Measurements from ENCODE around the gene MYH6.

The MYH6 gene

GRCh38 chr14:23351681-23352505 lies 56.2 kb downstream of the MYH6 start:
- peak overlapping the region; percentile 71 for H3K9ac ChIP-seq (ENCODE audit: low read length)
- H2BK12ac ChIP-seq (ENCODE audit: low read length in 2 of 2) = peak overlapping the region in 1 of 2 experiments; percentile 21
- peaks cover 0 to 10% of the 10 kb centered on the region in 2 experiments for H3K27me3 ChIP-seq (ENCODE audit: control insufficient read depth in 1 of 2, insufficient read depth in 1 of 2, low read length in 2 of 2)
- peaks cover 5% of the 10 kb centered on the region for H3K79me1 ChIP-seq (replicated peaks; ENCODE audit: low read length, poor library complexity, severe bottlenecking)
- H3K27ac ChIP-seq (ENCODE audit: low read length, poor library complexity, severe bottlenecking) = no peak overlapping the region
- H3K14ac ChIP-seq (ENCODE audit: low read length in 2 of 2) = peak overlapping the region in 1 of 2 experiments; percentile 35
- H4K8ac ChIP-seq (ENCODE audit: low read length) = peak overlapping the region; percentile 53
- DNase-seq = no peak
- H3K23ac ChIP-seq (ENCODE audit: low read length in 2 of 2) = peak overlapping the region in 1 of 2 experiments; percentile 78
- H3K9me3 ChIP-seq (ENCODE audit: control insufficient read depth, low read length) = no peaks in the 10 kb centered on the region
- peaks cover 10 to 31% of the 10 kb centered on the region in 2 experiments for H3K36me3 ChIP-seq (ENCODE audit: control insufficient read depth in 1 of 2, insufficient read depth in 2 of 2, low read depth in 1 of 2, low read length in 2 of 2)
- no peak overlapping the region for H2BK5ac ChIP-seq (ENCODE audit: low read depth, low read length, poor library complexity, severe bottlenecking)
- peak overlapping the region; percentile 29 to 54 for H3K4ac ChIP-seq (ENCODE audit: low read depth in 1 of 2, low read length in 2 of 2)
- whole genome bisulfite sequencing = 10% methylated on average over 56 of the region's 61 CpGs
- H2AK5ac ChIP-seq (ENCODE audit: low read length, severe bottlenecking) = no peak overlapping the region
- peak overlapping the region; percentile 72 for H2AFZ ChIP-seq (ENCODE audit: low read depth, low read length)
- peaks cover 9% of the 10 kb centered on the region for H3K4me1 ChIP-seq (ENCODE audit: control insufficient read depth, insufficient read depth, low read depth, low read length)
- H2BK120ac ChIP-seq (ENCODE audit: low read depth, low read length) = no peak overlapping the region
- peak overlapping the region; percentile 57 for H4K91ac ChIP-seq (ENCODE audit: low read length)
- peak overlapping the region; percentile 58 to 67 for H3K18ac ChIP-seq (ENCODE audit: low read depth in 1 of 2, low read length in 2 of 2)
- peak overlapping the region; percentile 81 to 84 for H3K4me3 ChIP-seq (ENCODE audit: insufficient read depth in 1 of 2, low read depth in 1 of 2, low read length in 2 of 2)
- H3K4me2 ChIP-seq (ENCODE audit: low read length, poor library complexity, severe bottlenecking) = peak overlapping the region; percentile 96
- H2BK15ac ChIP-seq (ENCODE audit: low read depth, poor library complexity, severe bottlenecking) = no peak overlapping the region

GRCh38 chr14:23349156-23349845 lies 58.8 kb downstream of the MYH6 start:
- no peak overlapping the region for H2BK120ac ChIP-seq (ENCODE audit: low read depth, low read length)

GRCh38 chr14:23348297-23348655 lies 59.8 kb downstream of the MYH6 start:
- no peak overlapping the region for H3K27ac ChIP-seq (ENCODE audit: low read length, poor library complexity, severe bottlenecking)
- no peak overlapping the region for H2BK5ac ChIP-seq (ENCODE audit: low read depth, low read length, poor library complexity, severe bottlenecking)

More at GRCh38 chr14:23349156-23349845, 58.8 kb downstream of the MYH6 start:
- Histone ChIP-seq H3K4ac (ENCODE audit: low read depth in 1 of 2, low read length in 2 of 2) (no peak overlapping the region), H3K27ac (ENCODE audit: low read length, poor library complexity, severe bottlenecking) (no peak overlapping the region), H3K27me3 (ENCODE audit: control insufficient read depth in 1 of 2, insufficient read depth in 1 of 2, low read length in 2 of 2) (peaks cover 0 to 10% of the 10 kb centered on the region in 2 experiments), H3K4me3 (ENCODE audit: insufficient read depth in 1 of 2, low read depth in 1 of 2, low read length in 2 of 2) (no peak overlapping the region), H3K4me1 (ENCODE audit: control insufficient read depth, insufficient read depth, low read depth, low read length) (peaks cover 9% of the 10 kb centered on the region), H2AFZ (ENCODE audit: low read depth, low read length) (no peak overlapping the region), H4K8ac (ENCODE audit: low read length) (no peak overlapping the region), H4K91ac (ENCODE audit: low read length) (no peak overlapping the region), H3K18ac (ENCODE audit: low read depth in 1 of 2, low read length in 2 of 2) (no peak overlapping the region), H3K9me3 (ENCODE audit: control insufficient read depth, low read length) (no peaks in the 10 kb centered on the region), H3K14ac (ENCODE audit: low read length in 2 of 2) (no peak overlapping the region), H2BK12ac (ENCODE audit: low read length in 2 of 2) (no peak overlapping the region), H2BK5ac (ENCODE audit: low read depth, low read length, poor library complexity, severe bottlenecking) (no peak overlapping the region), H3K36me3 (ENCODE audit: control insufficient read depth in 1 of 2, insufficient read depth in 2 of 2, low read depth in 1 of 2, low read length in 2 of 2) (peaks cover 0 to 32% of the 10 kb centered on the region in 2 experiments), H3K79me1 (replicated peaks; ENCODE audit: low read length, poor library complexity, severe bottlenecking) (peaks cover 5% of the 10 kb centered on the region), H3K9ac (ENCODE audit: low read length) (no peak overlapping the region), H2AK5ac (ENCODE audit: low read length, severe bottlenecking) (no peak overlapping the region), H3K23ac (ENCODE audit: low read length in 2 of 2) (no peak overlapping the region), H2BK15ac (ENCODE audit: low read depth, poor library complexity, severe bottlenecking) (no peak overlapping the region), H3K4me2 (ENCODE audit: low read length, poor library complexity, severe bottlenecking) (no peak overlapping the region)
- 83% methylated on average over 5 of the region's 8 CpGs for WGBS
- DNase-seq = no peak

More at GRCh38 chr14:23348297-23348655, 59.8 kb downstream of the MYH6 start:
- H3K18ac ChIP-seq (ENCODE audit: low read depth in 1 of 2, low read length in 2 of 2) = no peak overlapping the region
- H3K4me3 ChIP-seq (ENCODE audit: insufficient read depth in 1 of 2, low read depth in 1 of 2, low read length in 2 of 2) = no peak overlapping the region
- H2BK120ac ChIP-seq (ENCODE audit: low read depth, low read length) = no peak overlapping the region
- no peak overlapping the region for H3K9ac ChIP-seq (ENCODE audit: low read length)
- peaks cover 0 to 8% of the 10 kb centered on the region in 2 experiments for H3K27me3 ChIP-seq (ENCODE audit: control insufficient read depth in 1 of 2, insufficient read depth in 1 of 2, low read length in 2 of 2)
- no peak for DNase-seq
- no peak overlapping the region for H2AFZ ChIP-seq (ENCODE audit: low read depth, low read length)
- H3K36me3 ChIP-seq (ENCODE audit: control insufficient read depth in 1 of 2, insufficient read depth in 2 of 2, low read depth in 1 of 2, low read length in 2 of 2) = peaks cover 0 to 32% of the 10 kb centered on the region in 2 experiments
- peaks cover 5% of the 10 kb centered on the region for H3K79me1 ChIP-seq (replicated peaks; ENCODE audit: low read length, poor library complexity, severe bottlenecking)
- no peak overlapping the region for H2BK15ac ChIP-seq (ENCODE audit: low read depth, poor library complexity, severe bottlenecking)
- H2BK12ac ChIP-seq (ENCODE audit: low read length in 2 of 2) = no peak overlapping the region
- H3K9me3 ChIP-seq (ENCODE audit: control insufficient read depth, low read length) = no peaks in the 10 kb centered on the region
- peaks cover 9% of the 10 kb centered on the region for H3K4me1 ChIP-seq (ENCODE audit: control insufficient read depth, insufficient read depth, low read depth, low read length)
- no peak overlapping the region for H3K4ac ChIP-seq (ENCODE audit: low read depth in 1 of 2, low read length in 2 of 2)
- no peak overlapping the region for H3K4me2 ChIP-seq (ENCODE audit: low read length, poor library complexity, severe bottlenecking)
- H3K14ac ChIP-seq (ENCODE audit: low read length in 2 of 2) = no peak overlapping the region
- no peak overlapping the region for H2AK5ac ChIP-seq (ENCODE audit: low read length, severe bottlenecking)
- WGBS = 93% methylated on average over 5 of the region's 6 CpGs
- H4K8ac ChIP-seq (ENCODE audit: low read length) = no peak overlapping the region
- H3K23ac ChIP-seq (ENCODE audit: low read length in 2 of 2) = no peak overlapping the region
- H4K91ac ChIP-seq (ENCODE audit: low read length) = no peak overlapping the region
